Activated CD8-positive, alpha-beta memory T cell treated with anti-CD3 and anti-CD28 coated beads, Interleukin-2, amount 50 U/mL, for 24 hours (primary cell): ENCODE results near the gene MYH4.

Source experiments
- DNase-seq: peaks from one replicate; pipeline ENCODE4 v3.0.0-alpha.2; 2020; ENCODE audit errors: extremely low read depth

The MYH4 gene

GRCh38 chr17:10469459-10469858 is at the start of gene MYH4:
MYH4 (minus strand) TSS chr17:10469559; CDS start chr17:10466745, 2,814 bp downstream.
- DNase-seq: no peak

DNA sequence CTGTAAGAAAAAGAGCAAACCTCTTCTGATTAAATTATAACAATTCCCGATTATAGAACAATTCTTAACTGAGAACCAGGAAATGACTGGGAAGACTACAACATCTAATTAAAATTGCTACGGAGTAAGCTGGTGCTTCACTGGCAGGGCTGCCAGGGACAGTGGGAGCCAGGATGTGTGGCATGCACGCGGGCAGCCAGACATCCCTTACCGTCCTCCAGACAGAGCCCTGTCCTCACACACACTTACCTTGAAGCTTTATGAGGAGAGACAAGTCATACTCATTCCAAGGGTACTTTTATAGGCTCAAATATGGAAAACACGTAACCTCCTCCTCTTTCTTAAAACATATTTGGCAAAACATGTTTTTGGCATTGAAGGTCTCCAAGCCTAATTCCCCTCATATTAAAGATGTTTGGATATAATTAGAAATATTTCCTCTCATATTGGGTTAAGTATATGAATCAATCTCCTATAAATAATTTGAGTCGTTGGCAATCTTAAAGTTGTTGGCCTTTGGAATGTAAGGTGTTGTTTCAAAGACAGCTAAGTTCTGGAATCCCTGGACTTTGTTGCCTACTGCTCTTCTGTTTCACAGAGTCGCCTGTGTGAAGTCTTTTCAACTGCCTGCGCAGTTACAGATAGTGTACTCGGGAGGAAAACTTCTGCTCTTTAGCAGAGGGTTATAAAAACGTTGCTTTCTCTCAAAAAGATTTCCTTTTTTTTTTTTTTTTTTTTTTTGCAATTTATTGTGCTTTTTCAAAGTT is 49.1 kb upstream of the MYH4 start, which contains the start of gene MYH1:
Gene MYH1 (minus strand): TSS at position 272 of the 767 bp plus-strand sequence. CDS start 1,900 bp downstream, outside the sequence.
- DNase-seq: no peak

- no peak for DNase-seq
Observed at GRCh38 chr17:10516638-10517037, 47.3 kb upstream of the MYH4 start.

DNA sequence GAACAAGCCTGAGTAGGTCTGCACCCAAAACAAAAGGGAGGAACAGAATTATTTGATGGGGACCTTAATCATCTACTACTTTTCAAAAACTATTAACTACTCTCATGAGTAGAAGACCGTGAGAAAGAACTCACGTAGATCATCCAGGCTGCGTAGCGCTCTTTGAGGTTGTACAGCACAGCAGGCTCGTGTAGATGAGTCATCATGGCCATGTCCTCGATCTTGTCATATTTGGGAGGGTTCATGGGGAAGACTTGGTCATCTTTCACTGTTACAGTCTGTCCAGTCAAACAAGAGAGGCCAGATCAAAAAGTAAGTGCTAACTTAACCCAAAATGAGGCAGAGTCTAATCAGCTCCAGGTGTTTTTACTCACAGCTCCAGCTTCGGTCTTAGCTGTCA is 46.7 kb upstream of the MYH4 start:
- no peak for DNase-seq

GRCh38 chr17:10513299-10514067 is 44.1 kb upstream of the MYH4 start:
- DNase-seq: no peak

DNA sequence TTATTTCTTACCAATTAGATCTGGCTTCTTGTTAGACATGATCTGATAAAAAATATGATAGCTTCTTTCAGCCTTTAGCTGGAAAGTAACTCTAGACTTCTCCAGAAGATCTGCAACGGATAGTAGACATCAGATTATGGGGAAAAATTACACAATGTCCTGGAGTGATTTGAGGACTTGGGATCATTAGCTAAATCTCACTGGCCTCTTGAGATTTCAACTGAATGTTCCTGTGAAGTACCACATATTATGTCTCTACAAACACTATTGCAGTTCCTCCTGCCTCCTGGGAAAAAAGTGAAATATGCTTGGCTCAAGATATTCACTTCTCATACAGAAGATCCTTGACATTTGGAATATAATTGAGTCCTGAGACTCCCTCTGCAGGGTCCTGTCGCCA is 43.5 kb upstream of the MYH4 start:
- DNase-seq: no peak

GRCh38 chr17:10499950-10500349 is 30.6 kb upstream of the MYH4 start:
- DNase-seq: no peak

DNA sequence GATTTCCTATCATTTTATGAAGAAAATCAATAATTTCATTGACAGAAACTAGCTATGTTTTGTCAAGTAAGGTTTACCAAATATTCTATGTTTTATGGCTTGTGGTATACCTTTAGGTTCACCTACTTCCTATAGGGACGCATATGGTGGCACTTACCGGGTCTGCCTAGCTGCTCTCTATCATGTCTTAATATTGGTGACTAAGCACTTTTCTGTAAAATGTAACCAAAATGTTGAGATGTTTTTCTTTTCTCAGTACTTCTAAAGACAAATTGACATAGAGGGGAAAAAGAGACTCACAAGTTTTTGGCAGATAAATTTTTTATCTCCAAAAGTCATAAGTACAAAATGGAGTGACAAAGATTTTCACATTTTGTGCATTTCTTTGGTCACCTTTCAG is 22.6 kb upstream of the MYH4 start:
- DNase-seq: no peak

- DNase-seq: no peak
Observed at GRCh38 chr17:10482252-10482651, 12.9 kb upstream of the MYH4 start.

GRCh38 chr17:10477701-10478100 is 8.3 kb upstream of the MYH4 start:
- no peak for DNase-seq

GRCh38 chr17:10474536-10474935 is 5.2 kb upstream of the MYH4 start:
- no peak for DNase-seq

- DNase-seq: no peak
Observed at GRCh38 chr17:10471858-10472257, 2.5 kb upstream of the MYH4 start.

DNA sequence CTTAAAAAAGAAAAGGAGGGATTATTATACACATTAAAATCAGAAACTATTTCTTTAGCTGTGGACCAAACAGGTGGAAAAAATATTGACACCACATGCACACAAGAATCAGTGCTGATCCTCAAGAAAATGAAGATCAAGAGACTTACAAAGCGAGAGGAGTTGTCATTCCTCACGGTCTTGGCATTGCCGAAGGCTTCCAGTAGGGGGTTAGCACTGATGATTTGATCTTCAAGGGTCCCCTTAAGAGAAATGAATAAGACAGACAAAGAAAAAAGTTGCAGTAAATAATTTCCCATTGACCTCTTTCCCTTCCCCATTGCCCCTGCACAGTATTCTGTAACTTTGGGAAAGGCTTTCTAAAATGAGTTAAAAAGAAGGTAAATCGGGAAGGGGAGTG is 6.0 kb downstream of the MYH4 start:
- DNase-seq: no peak

- DNase-seq: no peak
Observed at GRCh38 chr17:10460062-10460461, 9.3 kb downstream of the MYH4 start.

- no peak for DNase-seq
Observed at GRCh38 chr17:10458701-10459100, 10.7 kb downstream of the MYH4 start.

DNA sequence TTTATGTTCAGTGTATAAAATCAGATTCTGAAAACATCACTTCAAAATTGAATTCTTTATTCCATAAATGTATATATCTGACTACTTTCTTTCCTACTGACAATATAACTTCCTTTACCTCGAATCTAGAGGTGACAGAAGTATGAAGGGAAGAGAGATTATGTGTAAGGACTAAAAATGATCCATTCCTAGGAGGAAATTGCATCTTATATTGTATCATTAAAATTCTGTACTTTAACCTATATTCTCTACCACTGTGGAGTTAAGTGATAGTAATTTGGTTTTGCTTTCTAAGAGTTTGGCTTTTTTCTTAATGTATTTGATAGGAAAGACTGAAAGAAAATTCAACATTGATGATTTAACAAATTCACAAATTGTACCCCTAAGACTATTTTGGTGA is 11.4 kb downstream of the MYH4 start:
- DNase-seq: no peak

- no peak for DNase-seq
Observed at GRCh38 chr17:10447026-10447931, 22.1 kb downstream of the MYH4 start.

GRCh38 chr17:10439816-10440215 is 29.5 kb downstream of the MYH4 start:
- no peak for DNase-seq

DNA sequence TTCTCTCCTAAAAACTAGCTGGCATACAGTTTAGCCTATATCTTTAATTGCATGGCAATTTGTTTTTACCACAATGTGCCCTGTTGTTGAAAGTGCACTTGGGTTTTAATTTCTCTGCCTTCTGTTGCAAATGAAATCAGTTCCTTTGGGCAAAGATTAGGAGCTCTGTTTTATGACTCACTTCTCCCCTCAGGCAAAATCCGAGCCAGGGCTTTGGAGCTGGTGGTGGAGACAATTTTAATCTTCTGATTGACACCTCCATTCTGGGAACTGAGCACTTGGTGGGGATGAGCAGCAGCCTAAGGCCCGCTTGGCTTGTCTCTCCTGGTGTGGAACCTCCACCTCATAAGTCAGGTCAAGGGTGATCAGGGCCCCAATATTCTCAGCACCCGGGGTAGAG is 34.3 kb downstream of the MYH4 start:
- no peak for DNase-seq

GRCh38 chr17:10429421-10430045 is 39.8 kb downstream of the MYH4 start:
- no peak for DNase-seq

GRCh38 chr17:10428781-10429180 is 40.6 kb downstream of the MYH4 start:
- DNase-seq: no peak
